T47D (cell line): ENCODE measurements around the gene MRPL33.

Experiments used
- DNase-seq, 2 experiments: peaks; one replicate each; pipeline versions ENCODE4 v3.0.0 to v3.0.0-alpha.2; 2011 to 2012; ENCODE audit warnings: low read depth in 1 of 2, low spot score in 1 of 2
- JUND ChIP-seq: IDR thresholded peaks from 2 replicates; pipeline ENCODE4 v1.6.1; 2012; ENCODE audit warnings: low read depth
- in situ Hi-C: cut with HindIII; loops from 2 replicates; pipeline ENCODE4 v1.10.0; 2016; ENCODE audit warnings: low sequenced_read_pairs, low pct_unique_long_range_greater_than_20kb

The MRPL33 gene

DNA sequence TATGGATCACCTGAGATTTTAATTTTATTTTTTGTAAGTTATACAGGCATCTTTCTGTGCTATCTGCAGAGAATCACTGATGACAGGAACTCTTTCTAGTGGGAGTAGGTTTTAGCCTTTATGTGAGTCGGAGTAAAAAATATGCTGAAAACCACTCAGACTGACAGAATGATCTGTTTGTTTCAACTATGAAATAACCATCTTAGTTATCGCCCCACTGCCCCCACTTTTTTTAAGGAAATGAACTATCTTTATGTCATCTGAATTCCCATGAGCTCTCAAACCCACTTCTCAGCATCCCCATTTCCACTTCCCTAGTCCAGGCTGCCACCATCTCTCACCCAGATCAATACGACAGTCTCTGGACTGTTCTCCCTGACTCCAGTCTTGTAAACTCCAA is 38.9 kb downstream of the MRPL33 start:
- in situ Hi-C loops, result no loop called here
- TF ChIP-seq JUND, result no peak
- DNase-seq, result no peak

- in situ Hi-C loops, result no loop called here
- DNase-seq, result no peak
- no peak for TF ChIP-seq JUND
Measured at GRCh38 chr2:27811768-27812167, 40.2 kb downstream of the MRPL33 start.

- in situ Hi-C loops, result no loop called here
- no peak for DNase-seq
- TF ChIP-seq JUND, result no peak
Measured at GRCh38 chr2:27814758-27815157, 43.2 kb downstream of the MRPL33 start.

- in situ Hi-C loops, result no loop called here
- DNase-seq, result no peak
- TF ChIP-seq JUND, result no peak
Measured at GRCh38 chr2:27815860-27816438, 44.4 kb downstream of the MRPL33 start.

GRCh38 chr2:27822049-27822448 is 50.5 kb downstream of the MRPL33 start:
- DNase-seq, result no peak
- TF ChIP-seq JUND, result no peak
- in situ Hi-C loops, result no loop called here

- no peak for TF ChIP-seq JUND
- no peak for DNase-seq
- in situ Hi-C loops, result no loop called here
Measured at GRCh38 chr2:27823135-27823534, 51.6 kb downstream of the MRPL33 start.

DNA sequence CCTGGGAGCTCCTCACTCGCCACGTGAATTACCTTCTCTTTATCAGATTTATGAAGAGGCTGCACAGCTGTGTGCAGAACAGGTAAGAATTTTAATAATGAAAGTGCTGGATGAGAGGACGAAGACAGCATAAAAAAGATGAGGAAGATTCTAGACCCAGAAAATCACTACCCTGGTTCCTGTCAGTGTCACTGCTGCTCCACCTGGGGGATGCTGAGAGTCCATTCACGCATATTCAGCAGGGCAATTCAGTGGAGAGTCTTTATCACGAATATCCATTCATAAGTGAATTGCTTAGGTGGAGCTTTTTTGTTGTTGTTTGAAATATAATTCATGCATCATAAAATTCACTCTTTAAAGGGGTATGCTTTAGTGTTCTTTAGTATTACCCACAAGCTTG is 52.0 kb downstream of the MRPL33 start:
- DNase-seq, result peak in 1 of 2 experiments; percentile 29
- in situ Hi-C loops, result no loop called here
- TF ChIP-seq JUND, result no peak

DNA sequence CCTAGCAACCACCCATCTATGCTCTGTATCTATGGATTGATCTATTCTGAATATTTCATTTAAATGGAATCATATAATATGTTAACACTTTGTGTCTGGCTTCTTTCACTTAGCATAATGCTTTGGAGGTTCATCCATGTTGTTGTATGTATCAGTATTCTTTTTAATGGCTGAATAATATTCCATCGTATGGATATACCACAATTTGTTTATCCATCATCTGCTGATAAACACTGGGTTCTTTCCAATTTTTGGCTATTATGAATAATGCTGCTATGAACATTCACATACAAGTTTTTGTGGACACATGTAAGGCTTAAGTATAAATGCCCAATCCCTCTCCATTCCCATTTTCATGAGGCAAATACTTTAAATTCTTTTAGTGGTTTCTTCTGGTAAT is 52.9 kb downstream of the MRPL33 start:
- no peak for TF ChIP-seq JUND
- no peak for DNase-seq
- in situ Hi-C loops, result no loop called here

- in situ Hi-C loops, result no loop called here
- no peak for TF ChIP-seq JUND
- DNase-seq, result peak; percentile 13 to 87
Measured at GRCh38 chr2:27828305-27828704, 56.8 kb downstream of the MRPL33 start.
